Thyroid gland (tissue), 4 donors: ENCODE data around the gene RTN4.

Source experiments
- CTCF ChIP-seq, 6 experiments: fragments of 200-600 bp in 3 of 6; fragments of 450-650 bp in 3 of 6; sonication (generic) in 3 of 6; IDR thresholded peaks; one replicate each; pipeline ENCODE4 v1.5.1; 2016 to 2019; ENCODE audit warnings: antibody characterized with exemption in 6 of 6, mild to moderate bottlenecking in 2 of 6, inconsistent platforms in 1 of 6, moderate library complexity in 1 of 6
- POLR2A ChIP-seq, 2 donors: fragments of 450-650 bp; IDR thresholded peaks; one replicate each; pipeline ENCODE4 v1.6.1; 2017; ENCODE audit warnings: antibody characterized with exemption in 2 of 2, mild to moderate bottlenecking in 2 of 2, moderate library complexity in 1 of 2

GRCh38 chr2:54936766-54937165 is 113.5 kb downstream of the RTN4 start:
- TF ChIP-seq CTCF (IDR thresholded peaks at IDR 0.05) (no peak), POLR2A (IDR thresholded peaks at IDR 0.05) (no peak)
